Endothelial cell of umbilical vein (primary cell): ENCODE data around the gene NEBL. TPM values are rescaled to one million over a fixed set of nuclear protein-coding genes. Genes with fewer than 3 reads are reported as not detected.

Experiments used
- BruUV-seq: library from RNA; stranded (reverse); fragments of 400-500 nt; replicated peaks from 2 replicates; lab custom pipeline; 2021; lab: Mats Ljungman, UMichigan
- CTCF ChIA-PET: fragments of 300-600, 350-600 bp; sonication (Branson Sonifier 250); formaldehyde crosslinking; loops from one replicate; lab custom pipeline; 2021; ENCODE audit warnings: antibody characterized with exemption, inconsistent platforms; lab: Charles Lee
- POLR2A ChIA-PET: fragments of 300-600, 350-600 bp; sonication (Branson Sonifier 250); formaldehyde crosslinking; loops from one replicate; lab custom pipeline; 2021; ENCODE audit warnings: antibody characterized with exemption, inconsistent platforms; lab: Charles Lee
- DNase-seq: peaks from one replicate; pipeline ENCODE4 v3.0.0-alpha.2; 2011; ENCODE audit warnings: low read depth, low spot score
- FAIRE-seq: peaks from 2 replicates; lab custom pipeline; 2011; peaks lifted over from hg19 to GRCh38; lab: Jason Lieb, UNC
- H2AFZ ChIP-seq: 2 replicates; pipeline ENCODE4 v1.6.0; 2012; ENCODE audit warnings: low read depth, low read length, control low read depth, inconsistent platforms
- H3K27ac ChIP-seq: 2 replicates; pipeline ENCODE4 v1.5.1; 2011; ENCODE audit warnings: low read depth, mild to moderate bottlenecking, control low read depth, low read length, moderate library complexity; ENCODE audit not compliant: insufficient read depth
- H3K27me3 ChIP-seq, 2 experiments: 2 replicates each; pipeline versions ENCODE4 v1.6.0 to v1.6.1; 2011; ENCODE audit warnings: low read length in 2 of 2, mixed read lengths in 1 of 2; ENCODE audit not compliant: control insufficient read depth in 2 of 2, insufficient read depth in 2 of 2
- H3K36me3 ChIP-seq, 2 experiments: 2 replicates in 1 of 2; 3 replicates in 1 of 2; pipeline ENCODE4 v1.5.1; 2011; ENCODE audit warnings: low read length in 2 of 2, mild to moderate bottlenecking in 1 of 2, moderate library complexity in 1 of 2; ENCODE audit not compliant: control insufficient read depth in 2 of 2, insufficient read depth in 2 of 2; ENCODE audit errors: extremely low read depth in 1 of 2
- H3K4me1 ChIP-seq: 3 replicates; pipeline ENCODE4 v1.5.1; 2011; ENCODE audit warnings: mild to moderate bottlenecking, low read length; ENCODE audit not compliant: control insufficient read depth, insufficient read depth; ENCODE audit errors: extremely low read depth
- H3K4me2 ChIP-seq: 2 replicates; pipeline ENCODE4 v1.6.1; 2011; ENCODE audit warnings: low read length, control low read depth, mixed read lengths; ENCODE audit not compliant: insufficient read depth
- H3K4me3 ChIP-seq, 3 experiments: fragments of 200-600 bp in 1 of 3; sonication (generic), shearing (Covaris generic) in 1 of 3; replicated peaks in 1 of 3; 2 replicates each; pipeline ENCODE4 v1.5.1; 2011 to 2016; ENCODE audit warnings: control low read depth in 3 of 3, low read length in 3 of 3, mild to moderate bottlenecking in 2 of 3, inconsistent platforms in 1 of 3, low read depth in 1 of 3, moderate library complexity in 1 of 3; ENCODE audit not compliant: insufficient read depth in 1 of 3
- H3K79me2 ChIP-seq: 2 replicates; pipeline ENCODE4 v1.6.0; 2012; ENCODE audit warnings: low read length, inconsistent platforms; ENCODE audit not compliant: control insufficient read depth, insufficient read depth
- H3K9ac ChIP-seq: replicated peaks from 2 replicates; pipeline ENCODE3; 2011; ENCODE audit warnings: low read length, control low read depth; ENCODE audit not compliant: insufficient read depth; ENCODE audit errors: extremely low read depth
- H3K9me1 ChIP-seq: replicated peaks from 3 replicates; pipeline ENCODE4 v1.6.0; 2011; ENCODE audit warnings: mild to moderate bottlenecking, low read length; ENCODE audit not compliant: control insufficient read depth, insufficient read depth; ENCODE audit errors: extremely low read depth
- H3K9me3 ChIP-seq: replicated peaks from 2 replicates; pipeline ENCODE4 v1.5.1; 2012; ENCODE audit warnings: low read length, inconsistent platforms; ENCODE audit not compliant: control insufficient read depth, insufficient read depth
- H4K20me1 ChIP-seq: replicated peaks from 2 replicates; pipeline ENCODE3; 2011; ENCODE audit warnings: mild to moderate bottlenecking, low read length; ENCODE audit not compliant: control insufficient read depth, insufficient read depth; ENCODE audit errors: extremely low read depth
- EZH2 ChIP-seq: IDR thresholded peaks from 2 replicates; pipeline ENCODE4 v1.6.1; 2012; ENCODE audit warnings: borderline replicate concordance, low read depth, mild to moderate bottlenecking, moderate library complexity, low read length, inconsistent platforms; ENCODE audit not compliant: severe bottlenecking
- FOS ChIP-seq: IDR thresholded peaks from 2 replicates; pipeline ENCODE4 v1.6.1; 2011; ENCODE audit warnings: mild to moderate bottlenecking, low read length, moderate library complexity, borderline replicate concordance; ENCODE audit not compliant: insufficient read depth
- GATA2 ChIP-seq: IDR thresholded peaks from 2 replicates; pipeline ENCODE4 v1.7.0; 2011; ENCODE audit warnings: low read depth, mild to moderate bottlenecking, moderate library complexity, mixed read lengths, low read length; ENCODE audit not compliant: insufficient read length, insufficient read depth
- JUN ChIP-seq: IDR thresholded peaks from 2 replicates; pipeline ENCODE4 v1.6.1; 2011; ENCODE audit warnings: borderline replicate concordance, low read depth; ENCODE audit not compliant: insufficient read length, insufficient read depth
- MYC ChIP-seq: IDR thresholded peaks from one replicate; pipeline ENCODE4 v1.6.1; 2011; ENCODE audit warnings: mild to moderate bottlenecking, low read depth, low read length
- POLR2A ChIP-seq: IDR thresholded peaks from 2 replicates; pipeline ENCODE4 v1.6.1; 2012; ENCODE audit warnings: low read depth, mild to moderate bottlenecking, control low read depth, low read length
- POLR2AphosphoS5 ChIP-seq: IDR thresholded peaks from 2 replicates; pipeline ENCODE4 v1.6.1; 2012; ENCODE audit warnings: low read depth, mild to moderate bottlenecking, control low read depth, low read length, moderate library complexity; ENCODE audit not compliant: insufficient read depth
- dilution Hi-C: fragments of 300-500 bp; cut with MboI; formaldehyde crosslinking; loops from one replicate; pipeline ENCODE4 v1.15.0; 2019; ENCODE audit warnings: low sequenced_read_pairs; ENCODE audit not compliant: extremely low pct_ligation_motif_present
- intact Hi-C: fragments of 100-400 bp; cut with micrococcal nuclease; formaldehyde crosslinking; loops from one replicate; pipeline ENCODE4 v1.10.0; 2022
- polyA plus RNA-seq, 4 experiments: library from polyadenylated mRNA; depleted of rRNA in 3 of 4; stranded (reverse) in 3 of 4; unstranded in 1 of 4; fragments of >200 nt; gene quantifications; 2 replicates each; pipeline versions ENCODE4 v1.2.1 to v1.2.3, GENCODE V29; 2011 to 2012; ENCODE audit warnings: missing spikeins in 1 of 4
- total RNA-seq: library from RNA; stranded (reverse); gene quantifications from 2 replicates; pipeline ENCODE4 v1.2.3, GENCODE V29; 2021
- TF ChIP-seq, protein P1 (sequence below): IDR thresholded peaks from 2 replicates; pipeline ENCODE4 v1.6.1; 2011; ENCODE audit not compliant: insufficient read depth, insufficient read length

Gene NEBL
- total and polyA plus RNA-seq, 2 donors (not counting 3 experiments of a cell fraction or from before 2014, with no cell fraction given) = 0.17 to 0.66 TPM

DNA sequence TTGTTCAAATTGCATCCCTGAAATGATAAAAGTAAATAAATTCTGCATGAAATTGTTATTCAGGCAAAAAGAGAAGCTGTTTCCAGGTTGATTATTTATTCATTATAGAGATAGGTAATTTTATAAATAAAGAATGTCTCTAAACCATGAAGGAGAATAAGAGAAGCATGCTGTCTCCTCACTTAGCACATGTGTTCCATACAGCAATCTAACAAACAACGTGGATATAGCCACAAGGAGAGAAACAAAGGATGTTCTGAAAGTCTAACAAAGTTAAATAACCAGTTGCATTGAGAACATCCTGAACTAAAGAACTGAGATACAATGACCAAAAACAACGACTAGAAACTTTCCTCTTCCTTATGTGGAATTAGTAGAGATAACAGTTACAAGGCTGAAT is 50.8 kb downstream of the NEBL start:
- Histone ChIP-seq H3K4me3 (no peak overlapping the region), H2AFZ (no peak overlapping the region), H3K9me1 (no peaks in the 10 kb centered on the region), H3K79me2 (no peaks in the 10 kb centered on the region), H3K27me3 (no peaks in the 10 kb centered on the region), H4K20me1 (no peaks in the 10 kb centered on the region), H3K4me1 (no peaks in the 10 kb centered on the region), H3K9me3 (no peaks in the 10 kb centered on the region), H3K36me3 (no peaks in the 10 kb centered on the region), H3K27ac (no peak overlapping the region), H3K4me2 (no peak overlapping the region), H3K9ac (no peak overlapping the region)
- ChIA-PET POLR2A (no interaction called here), CTCF (no interaction called here)
- DNase-seq (no peak), FAIRE-seq (no peak)
- intact Hi-C loops = no loop called here
- BruUV-seq = no TSS peak
- dilution Hi-C loops = no loop called here
- TF ChIP-seq JUN (no peak), POLR2AphosphoS5 (no peak)

DNA sequence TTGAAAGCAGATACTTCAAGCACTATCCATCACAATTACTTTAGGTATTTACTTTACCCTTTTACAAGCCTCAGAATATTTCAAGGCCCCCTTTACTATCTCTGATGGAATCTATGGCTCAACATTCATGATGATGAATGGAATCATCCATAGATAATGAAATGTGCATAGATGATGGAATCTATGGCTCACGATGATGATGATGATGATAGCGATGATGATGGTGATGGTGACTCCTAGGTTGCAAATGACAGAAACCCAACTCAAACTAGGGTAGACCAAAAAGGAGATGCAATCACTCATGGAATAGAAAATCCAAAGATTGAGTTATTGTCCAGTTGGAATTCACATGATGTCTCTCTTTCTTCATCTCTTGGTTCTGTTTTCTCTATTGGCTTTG is 55.7 kb downstream of the NEBL start:
- no peak overlapping the region for H3K27ac ChIP-seq
- no peak overlapping the region for H3K4me2 ChIP-seq
- no peaks in the 10 kb centered on the region for H3K27me3 ChIP-seq
- BruUV-seq = no TSS peak
- TF ChIP-seq GATA2 (no peak), POLR2AphosphoS5 (no peak), POLR2A (no peak), FOS (no peak), EZH2 (no peak), MYC (no peak)
- TF ChIP-seq, protein P1, sequence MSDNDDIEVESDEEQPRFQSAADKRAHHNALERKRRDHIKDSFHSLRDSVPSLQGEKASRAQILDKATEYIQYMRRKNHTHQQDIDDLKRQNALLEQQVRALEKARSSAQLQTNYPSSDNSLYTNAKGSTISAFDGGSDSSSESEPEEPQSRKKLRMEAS = no peak
- no peaks in the 10 kb centered on the region for H3K36me3 ChIP-seq
- no peaks in the 10 kb centered on the region for H4K20me1 ChIP-seq
- FAIRE-seq (no peak), DNase-seq (no peak)
- ChIA-PET CTCF (no interaction called here), POLR2A (no interaction called here)
- H3K4me1 ChIP-seq = no peaks in the 10 kb centered on the region
- dilution Hi-C loops = no loop called here
- H3K79me2 ChIP-seq = no peaks in the 10 kb centered on the region
- H3K9me1 ChIP-seq = no peaks in the 10 kb centered on the region
- no peaks in the 10 kb centered on the region for H3K9me3 ChIP-seq
- H3K9ac ChIP-seq = no peak overlapping the region
- H3K4me3 ChIP-seq = no peak overlapping the region
- H2AFZ ChIP-seq = no peak overlapping the region
- intact Hi-C loops = no loop called here
